Gastrocnemius medialis (tissue), 4 donors: ENCODE measurements around the gene SAMHD1.

Experiments used
- CTCF ChIP-seq, 5 experiments: fragments of 450-650 bp in 3 of 5; fragments of 200-600 bp in 2 of 5; sonication (generic) in 2 of 5; IDR thresholded peaks in 4 of 5; conservative IDR thresholded peaks in 1 of 5; 1 replicate in 4 of 5; 2 replicates in 1 of 5; pipeline ENCODE4 v1.5.1; 2016 to 2019; ENCODE audit warnings: antibody characterized with exemption in 5 of 5, mild to moderate bottlenecking in 3 of 5, moderate library complexity in 3 of 5
- POLR2A ChIP-seq, 2 donors: fragments of 450-650 bp; IDR thresholded peaks; one replicate each; pipeline ENCODE4 v1.6.1; 2017; ENCODE audit warnings: antibody characterized with exemption in 2 of 2, mild to moderate bottlenecking in 2 of 2, moderate library complexity in 2 of 2

- TF ChIP-seq CTCF (IDR thresholded peaks at IDR 0.05 in 4 of 5, conservative IDR thresholded peaks at IDR 0.05 in 1 of 5) = no peak
- no peak for TF ChIP-seq POLR2A (IDR thresholded peaks at IDR 0.05)
Observed at GRCh38 chr20:36998652-36999051, 47.1 kb upstream of the SAMHD1 start.
